HepG2 (cell line): Measurements from ENCODE around the gene HPS1. TPM values are rescaled to one million over a fixed set of nuclear protein-coding genes. Genes with fewer than 3 reads are reported as not detected.
A peak's percentile ranks its signal among the peaks of the same experiment; 100 is the strongest.

ENCODE experiments used
- AGO1 ChIP-seq: fragments of 200-400 bp; formaldehyde crosslinking; IDR thresholded peaks from 2 replicates; pipeline ENCODE4 v1.6.1; 2017; ENCODE audit warnings: mild to moderate bottlenecking, low read depth, low read length, moderate library complexity; ENCODE audit not compliant: poor library complexity, severe bottlenecking
- ARNT ChIP-seq: fragments of 450-650 bp; IDR thresholded peaks from 2 replicates; pipeline ENCODE4 v1.6.1; 2017
- ATF3 ChIP-seq: sonication (generic); formaldehyde crosslinking; IDR thresholded peaks from 2 replicates; pipeline ENCODE4 v1.4.0; 2020; ENCODE audit warnings: missing genetic modification reagents
- GZF1 ChIP-seq: sonication (generic); formaldehyde crosslinking; IDR thresholded peaks from 2 replicates; pipeline ENCODE4 v1.5.1; 2020; ENCODE audit warnings: mild to moderate bottlenecking, missing genetic modification reagents
- HOXD1 ChIP-seq: sonication (generic); formaldehyde crosslinking; IDR thresholded peaks from 2 replicates; pipeline ENCODE4 v1.5.0; 2020; ENCODE audit warnings: missing genetic modification reagents
- NFRKB ChIP-seq: fragments of 450-650 bp; IDR thresholded peaks from 2 replicates; pipeline ENCODE4 v1.6.1; 2017
- NR2F2 ChIP-seq: IDR thresholded peaks from 2 replicates; pipeline ENCODE4 v1.6.1; 2012; ENCODE audit warnings: low read depth, inconsistent platforms, borderline replicate concordance
- RAD21 ChIP-seq: fragments of 450-650 bp; formaldehyde crosslinking; IDR thresholded peaks from 2 replicates; pipeline ENCODE4 v1.5.0; 2020; ENCODE audit warnings: mild to moderate bottlenecking
- RARA ChIP-seq: IDR thresholded peaks from 2 replicates; pipeline ENCODE4 v1.6.1; 2016; ENCODE audit warnings: missing genetic modification reagents, missing compliant biosample characterization
- RBAK ChIP-seq: sonication (generic); formaldehyde crosslinking; IDR thresholded peaks from 2 replicates; pipeline ENCODE4 v1.5.1; 2020; ENCODE audit warnings: mild to moderate bottlenecking, missing genetic modification reagents
- RORA ChIP-seq: sonication (generic); formaldehyde crosslinking; IDR thresholded peaks from 2 replicates; pipeline ENCODE4 v1.5.0; 2020; ENCODE audit warnings: mild to moderate bottlenecking, missing genetic modification reagents, moderate library complexity
- SIN3B ChIP-seq: fragments of 150-350 bp; IDR thresholded peaks from 2 replicates; pipeline ENCODE4 v1.6.1; 2014; ENCODE audit warnings: low read length
- ZNF264 ChIP-seq: sonication (generic); formaldehyde crosslinking; IDR thresholded peaks from 2 replicates; pipeline ENCODE4 v1.4.0; 2020; ENCODE audit warnings: missing genetic modification reagents
- ZNF512B ChIP-seq: sonication (generic); formaldehyde crosslinking; IDR thresholded peaks from 2 replicates; pipeline ENCODE4 v1.5.1; 2020; ENCODE audit warnings: missing genetic modification reagents, mild to moderate bottlenecking, borderline replicate concordance
- ZNF547 ChIP-seq: sonication (generic); formaldehyde crosslinking; IDR thresholded peaks from 2 replicates; pipeline ENCODE4 v1.5.1; 2020; ENCODE audit warnings: mild to moderate bottlenecking, missing genetic modification reagents
- ZNF609 ChIP-seq: sonication (generic); formaldehyde crosslinking; IDR thresholded peaks from 2 replicates; pipeline ENCODE4 v1.4.0; 2020; ENCODE audit warnings: mild to moderate bottlenecking, missing genetic modification reagents, borderline replicate concordance
- ZNF746 ChIP-seq: sonication (generic); formaldehyde crosslinking; IDR thresholded peaks from 2 replicates; pipeline ENCODE4 v1.8.0; 2022; ENCODE audit warnings: mild to moderate bottlenecking, missing genetic modification reagents
- polyA plus RNA-seq, 8 experiments: library from polyadenylated mRNA; depleted of rRNA in 3 of 8; stranded (reverse) in 7 of 8; unstranded in 1 of 8; fragments of >200 nt; fragmentation: Illumina TruSeq in 4 of 8; extraction: Trizol in 4 of 8; gene quantifications; 2 replicates each; pipeline versions ENCODE4 v1.2.1 to v1.2.3, GENCODE V29; 2011 to 2016; ENCODE audit warnings: low read depth in 4 of 8, missing spikeins in 1 of 8, mixed read lengths in 1 of 8; ENCODE audit not compliant: insufficient read depth in 1 of 8
- total RNA-seq, 5 experiments: library from RNA; depleted of rRNA; stranded (reverse); fragments of >200 nt; fragmentation: Illumina TruSeq; extraction: Trizol; gene quantifications; 2 replicates each; pipeline ENCODE4 v1.2.3, GENCODE V29; 2016; ENCODE audit warnings: low read depth in 1 of 5
- TF ChIP-seq, protein P1 (sequence below): sonication (generic); formaldehyde crosslinking; IDR thresholded peaks from 2 replicates; pipeline ENCODE4 v1.4.0; 2020; ENCODE audit warnings: missing genetic modification reagents, borderline replicate concordance
- TF ChIP-seq, protein P2 (sequence below): conservative IDR thresholded peaks from 2 replicates; pipeline ENCODE4 v1.6.1; 2018; ENCODE audit warnings: missing genetic modification reagents

HPS1 gene
- total and polyA plus RNA-seq, 2 of the 13 experiments (the other 11 are each of a cell fraction or from before 2014, with no cell fraction given): 24.6 to 25.8 TPM

DNA sequence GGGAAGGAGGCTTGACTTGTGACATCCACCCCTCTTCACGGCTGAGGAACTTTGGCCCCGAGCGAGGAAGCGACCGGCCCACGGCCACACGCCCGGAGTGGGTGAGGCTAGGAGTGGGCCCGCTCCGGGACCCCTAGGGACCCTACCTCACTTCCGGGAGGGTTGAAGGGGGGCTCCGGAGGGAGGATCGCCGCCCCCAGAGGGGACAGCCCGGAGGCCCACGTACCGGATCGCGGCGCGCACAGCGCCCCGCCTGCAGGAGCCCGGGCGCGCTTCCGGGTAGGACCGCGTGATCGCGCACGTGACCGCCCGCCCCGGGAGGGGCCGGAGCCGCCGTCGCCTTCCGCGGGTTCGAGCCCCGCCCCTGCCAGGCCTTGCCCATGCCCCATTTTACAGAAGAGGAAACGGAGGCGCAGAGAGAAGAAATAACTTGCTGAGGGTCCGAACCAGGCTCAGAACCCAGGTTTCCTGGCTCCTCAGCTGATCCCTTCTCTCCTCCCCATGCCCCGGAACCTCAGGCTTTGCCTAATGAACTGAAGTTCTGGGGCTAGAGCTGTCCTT is at the start of gene HPS1 (continued):
- TF ChIP-seq ATF3 (CRISPR knock-in tag) (no peak), NR2F2 (peak; percentile 22; the same call in 1 of the 2 replicates), ZNF609 (CRISPR knock-in tag) (no peak), ZNF746 (CRISPR knock-in tag) (0 out of 2 replicates have a peak, but pooled peaks have one; percentile 26), ZNF264 (CRISPR knock-in tag) (0 out of 2 replicates have a peak, but pooled peaks have one; percentile 24), ZNF512B (CRISPR knock-in tag) (no peak), RBAK (CRISPR knock-in tag) (no peak), RORA (no peak), GZF1 (CRISPR knock-in tag) (no peak), AGO1 (peak; percentile 53), HOXD1 (CRISPR knock-in tag) (peak; percentile 54; the same call in 1 of the 2 replicates), RARA (CRISPR knock-in tag) (no peak), ARNT (no peak), ZNF547 (CRISPR knock-in tag) (peak; percentile 67; the same call in 1 of the 2 replicates), RAD21 (0 out of 2 replicates have a peak, but pooled peaks have one; percentile 8), NFRKB (no peak), SIN3B (0 out of 2 replicates have a peak, but pooled peaks have one; percentile 28)
- TF ChIP-seq, protein P1, sequence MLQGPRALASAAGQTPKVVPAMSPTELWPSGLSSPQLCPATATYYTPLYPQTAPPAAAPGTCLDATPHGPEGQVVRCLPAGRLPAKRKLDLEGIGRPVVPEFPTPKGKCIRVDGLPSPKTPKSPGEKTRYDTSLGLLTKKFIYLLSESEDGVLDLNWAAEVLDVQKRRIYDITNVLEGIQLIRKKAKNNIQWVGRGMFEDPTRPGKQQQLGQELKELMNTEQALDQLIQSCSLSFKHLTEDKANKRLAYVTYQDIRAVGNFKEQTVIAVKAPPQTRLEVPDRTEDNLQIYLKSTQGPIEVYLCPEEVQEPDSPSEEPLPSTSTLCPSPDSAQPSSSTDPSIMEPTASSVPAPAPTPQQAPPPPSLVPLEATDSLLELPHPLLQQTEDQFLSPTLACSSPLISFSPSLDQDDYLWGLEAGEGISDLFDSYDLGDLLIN (CRISPR knock-in tag): no peak
- TF ChIP-seq, protein P2, sequence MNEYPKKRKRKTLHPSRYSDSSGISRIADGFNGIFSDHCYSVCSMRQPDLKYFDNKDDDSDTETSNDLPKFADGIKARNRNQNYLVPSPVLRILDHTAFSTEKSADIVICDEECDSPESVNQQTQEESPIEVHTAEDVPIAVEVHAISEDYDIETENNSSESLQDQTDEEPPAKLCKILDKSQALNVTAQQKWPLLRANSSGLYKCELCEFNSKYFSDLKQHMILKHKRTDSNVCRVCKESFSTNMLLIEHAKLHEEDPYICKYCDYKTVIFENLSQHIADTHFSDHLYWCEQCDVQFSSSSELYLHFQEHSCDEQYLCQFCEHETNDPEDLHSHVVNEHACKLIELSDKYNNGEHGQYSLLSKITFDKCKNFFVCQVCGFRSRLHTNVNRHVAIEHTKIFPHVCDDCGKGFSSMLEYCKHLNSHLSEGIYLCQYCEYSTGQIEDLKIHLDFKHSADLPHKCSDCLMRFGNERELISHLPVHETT (CRISPR knock-in tag): no peak
